Measurements from ENCODE around the gene DRGX.

GRCh38 chr10:49353895-49354566, 41.9 kb downstream of the DRGX start:
- no peak for TF ChIP-seq EZH2 (IDR thresholded peaks at IDR 0.05; ENCODE audit: insufficient read depth, poor library complexity, severe bottlenecking)
- TF ChIP-seq EZH2phosphoT487 (IDR thresholded peaks at IDR 0.05; ENCODE audit: insufficient read depth, low read depth) = no peak

Data from GM23248 (cell line).